Hippocampal formation (tissue), 2 donors: ENCODE results near the gene ARHGEF16.
A peak's percentile ranks its signal among the peaks of the same experiment; 100 is the strongest.

ENCODE experiments used
- DNase-seq, 2 donors: peaks; one replicate each; lab custom pipeline; 2025; lab: John Stamatoyannopoulos, UW

Gene ARHGEF16

DNA sequence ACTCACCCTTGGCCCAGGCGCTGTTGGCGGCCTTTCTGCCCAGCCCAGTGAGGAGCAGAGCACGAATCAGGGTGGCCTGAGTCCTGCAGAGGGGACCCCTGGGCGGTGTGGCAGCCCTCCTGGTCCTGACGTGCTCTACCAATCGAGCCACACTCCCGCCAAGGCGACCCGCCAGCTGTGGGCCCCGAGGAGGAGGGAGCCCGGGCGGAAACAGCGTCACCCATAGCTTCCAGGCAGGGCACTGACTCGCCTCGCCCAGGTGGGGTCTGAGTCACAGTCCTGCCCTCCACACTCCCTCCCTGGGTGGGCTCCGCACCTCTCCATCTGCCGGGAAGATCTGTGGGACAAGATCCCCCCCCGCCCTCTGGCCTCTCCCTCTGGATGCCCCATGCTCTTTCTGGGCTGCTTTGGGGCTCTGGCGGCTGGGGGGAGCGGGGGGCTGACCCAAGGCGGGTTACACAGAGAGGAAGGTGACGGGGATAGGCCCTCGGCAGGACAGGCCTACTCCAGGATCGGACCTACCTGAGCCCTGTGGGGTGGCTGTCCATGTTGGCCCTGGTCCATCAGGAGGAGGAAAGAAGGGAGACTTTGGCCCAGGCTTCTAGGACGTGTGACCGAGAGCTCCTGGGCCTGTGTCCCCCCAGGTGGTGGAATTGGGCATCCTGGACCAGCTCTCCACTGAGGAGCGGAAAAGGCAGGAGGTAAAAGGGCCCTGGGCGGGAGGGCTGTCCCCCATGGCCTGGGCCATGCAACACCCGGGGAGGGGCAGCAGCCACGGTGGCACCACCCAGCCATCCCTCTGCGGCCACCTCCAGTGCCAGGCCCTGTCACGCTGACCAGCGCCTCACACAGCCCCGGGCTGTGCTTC, 14.0 kb downstream of the ARHGEF16 start:
- DNase-seq: no peak

DNA sequence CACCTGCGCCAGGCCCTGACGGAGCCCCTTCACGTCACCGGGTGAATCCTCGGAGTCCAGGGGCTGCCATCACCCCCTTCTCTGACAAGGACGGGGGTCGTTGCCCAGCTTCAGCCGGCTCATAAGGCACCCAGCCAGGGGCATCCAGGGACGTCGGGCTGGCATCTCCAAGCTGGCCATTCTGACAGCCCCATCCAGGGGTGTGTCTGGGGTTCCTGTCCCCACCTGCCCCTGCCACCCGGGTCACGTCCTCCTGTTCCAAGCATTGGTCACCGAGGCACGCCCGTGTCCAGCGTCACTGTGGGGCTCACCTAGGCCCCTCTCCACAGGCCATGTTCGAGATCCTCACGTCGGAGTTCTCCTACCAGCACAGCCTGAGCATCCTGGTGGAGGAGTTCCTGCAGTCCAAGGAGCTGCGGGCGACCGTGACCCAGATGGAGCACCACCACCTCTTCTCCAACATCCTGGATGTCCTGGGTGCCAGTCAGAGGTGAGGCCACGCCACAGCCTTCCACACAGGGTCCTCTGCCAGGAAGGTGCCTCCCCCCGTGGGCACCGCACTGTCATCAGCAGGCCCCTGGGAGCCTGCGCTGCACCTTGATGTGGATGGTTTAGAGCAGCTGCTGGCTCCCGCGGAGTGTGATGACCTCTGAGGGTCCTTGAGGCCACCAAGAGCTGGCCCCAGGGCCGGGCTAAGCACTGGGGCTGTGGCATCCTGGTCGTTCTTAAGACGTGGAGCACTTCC, 14.8 kb downstream of the ARHGEF16 start:
- DNase-seq: no peak

GRCh38 chr1:3469849-3470649, 15.6 kb downstream of the ARHGEF16 start:
- DNase-seq: no peak

DNA sequence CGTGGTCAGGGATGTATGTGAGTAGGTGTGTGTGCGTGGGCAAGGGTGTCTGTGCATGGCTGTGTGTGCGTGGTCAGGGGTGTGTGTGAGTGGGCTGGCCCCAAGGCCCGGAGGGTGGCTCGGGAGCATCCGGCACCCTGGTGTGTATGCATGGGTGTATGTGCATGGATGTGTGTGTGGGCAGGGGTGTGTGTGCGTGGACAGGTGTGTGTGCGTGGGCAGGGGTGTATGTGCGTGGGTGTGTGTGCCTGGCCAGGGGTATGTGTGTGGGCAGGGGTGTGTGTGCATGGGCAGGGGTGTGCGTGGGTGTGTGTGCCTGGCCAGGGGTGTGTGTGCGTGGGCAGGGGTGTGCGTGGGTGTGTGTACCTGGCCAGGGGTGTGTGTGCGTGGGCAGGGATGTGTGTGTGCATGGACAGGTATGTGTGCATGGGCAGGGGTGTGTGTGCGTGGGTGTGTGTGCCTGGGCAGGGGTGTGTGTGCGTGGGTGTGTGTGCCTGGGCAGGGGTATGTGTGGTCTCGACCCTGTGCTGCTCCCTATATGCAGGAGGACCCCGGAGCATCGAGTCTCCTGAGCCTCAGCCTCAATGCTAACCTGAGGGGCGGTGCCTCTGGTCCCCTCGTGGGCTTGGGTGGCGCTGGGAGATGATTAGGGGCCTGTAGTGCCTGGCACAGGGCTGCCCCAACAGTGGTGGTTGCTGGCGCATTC, 16.3 kb downstream of the ARHGEF16 start:
- no peak for DNase-seq

DNA sequence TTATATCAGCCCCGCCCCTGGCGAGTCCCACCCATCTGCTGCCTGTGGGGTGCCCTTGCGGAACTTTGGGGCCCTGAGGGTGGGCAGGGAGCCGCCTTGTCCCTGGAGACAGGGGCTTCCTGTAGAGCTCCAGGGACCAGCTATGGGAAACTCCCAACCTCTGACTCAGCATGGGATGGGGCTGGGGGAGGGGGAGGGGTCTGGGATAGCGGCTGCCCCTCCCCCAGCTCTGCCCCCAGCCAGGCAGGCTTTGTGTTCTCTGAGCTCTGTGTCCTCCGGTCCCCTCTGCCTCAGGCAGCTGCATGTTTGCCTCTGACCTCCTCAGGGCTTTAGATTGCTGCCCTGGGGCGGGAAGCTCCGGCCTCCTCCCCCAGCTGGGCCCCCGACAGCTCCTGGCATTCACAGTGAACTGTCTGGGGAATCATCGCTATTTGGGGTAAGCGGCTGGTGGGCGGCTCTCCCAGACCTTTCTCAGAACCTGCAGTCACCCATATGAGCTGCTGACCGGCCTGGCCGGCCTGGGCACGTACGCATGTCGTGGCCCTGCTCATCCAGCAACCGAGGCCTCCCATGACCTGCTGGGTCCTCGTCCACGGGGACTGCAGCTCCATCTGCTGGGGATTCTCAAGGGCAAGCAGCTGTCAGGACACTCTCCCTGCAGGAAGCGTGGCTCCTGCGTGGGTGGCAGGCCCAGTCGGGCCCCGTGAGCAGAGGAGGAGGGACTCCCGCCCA, 17.1 kb downstream of the ARHGEF16 start:
- peak in 1 of 2 donors; percentile 23 for DNase-seq

GRCh38 chr1:3472088-3472850, 17.8 kb downstream of the ARHGEF16 start:
- no peak for DNase-seq

- DNase-seq: no peak
Measured at GRCh38 chr1:3472906-3473305, 18.4 kb downstream of the ARHGEF16 start.

- no peak for DNase-seq
Measured at GRCh38 chr1:3473381-3473844, 18.9 kb downstream of the ARHGEF16 start.

DNA sequence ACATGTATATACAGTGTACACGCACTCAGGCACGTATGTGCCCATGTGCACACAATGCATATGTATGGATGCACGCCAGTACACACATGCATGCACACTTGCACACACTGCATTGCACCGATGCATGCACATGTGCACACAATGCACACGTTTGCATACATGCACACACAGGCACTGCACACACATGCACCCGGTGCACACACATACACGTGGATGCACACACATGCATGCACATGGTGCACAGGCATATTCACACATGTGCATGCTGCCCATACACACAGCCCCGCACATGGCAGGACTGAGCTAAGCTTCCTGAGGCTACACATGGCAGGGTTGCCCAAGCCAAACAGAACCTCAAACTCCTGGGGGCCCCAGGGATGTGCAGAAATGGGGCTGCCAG, 19.6 kb downstream of the ARHGEF16 start:
- no peak for DNase-seq

DNA sequence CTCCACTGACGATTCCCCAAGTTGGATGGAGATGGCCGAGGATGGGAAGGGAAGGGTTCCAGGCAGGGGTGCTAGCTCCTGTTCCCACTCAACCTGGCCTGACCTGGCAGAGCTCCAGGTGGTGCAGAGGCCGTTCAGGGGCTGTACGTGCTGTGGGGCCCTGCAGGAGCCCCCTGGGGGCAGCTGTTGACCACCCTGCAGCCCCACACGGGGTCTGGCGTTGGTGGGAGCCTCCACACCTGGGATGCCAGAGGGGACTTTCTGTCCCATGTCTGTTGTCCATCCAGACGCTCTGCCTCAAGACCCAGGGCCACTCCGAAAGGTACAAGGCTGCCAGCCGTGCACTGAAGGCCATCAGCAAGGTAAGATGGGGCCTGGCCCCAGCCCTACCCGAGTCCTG, 20.0 kb downstream of the ARHGEF16 start:
- DNase-seq: no peak

- DNase-seq: no peak
Measured at GRCh38 chr1:3475839-3476573, 21.5 kb downstream of the ARHGEF16 start.

DNA sequence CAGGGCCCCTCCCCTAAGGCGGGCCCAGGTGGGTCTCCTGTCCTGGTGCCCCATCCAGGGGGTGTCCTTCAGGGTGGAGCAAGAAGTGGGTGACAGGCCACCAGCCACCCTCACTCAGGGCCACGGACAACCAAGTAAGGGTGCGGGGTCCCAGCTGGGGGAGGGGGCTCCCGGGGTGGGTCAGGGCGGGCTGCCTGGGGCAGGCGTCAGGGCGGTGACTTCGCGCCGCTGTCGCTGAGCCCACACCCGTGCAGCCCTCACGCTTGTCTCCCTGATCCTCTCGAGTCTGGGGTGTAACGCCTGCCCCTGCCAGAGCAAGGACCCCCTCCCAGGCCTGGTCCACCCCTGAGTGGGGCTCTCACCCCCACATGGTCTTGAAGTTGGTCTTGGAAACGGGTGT, 22.2 kb downstream of the ARHGEF16 start:
- no peak for DNase-seq

GRCh38 chr1:3477241-3477995, 23.0 kb downstream of the ARHGEF16 start:
- no peak for DNase-seq

DNA sequence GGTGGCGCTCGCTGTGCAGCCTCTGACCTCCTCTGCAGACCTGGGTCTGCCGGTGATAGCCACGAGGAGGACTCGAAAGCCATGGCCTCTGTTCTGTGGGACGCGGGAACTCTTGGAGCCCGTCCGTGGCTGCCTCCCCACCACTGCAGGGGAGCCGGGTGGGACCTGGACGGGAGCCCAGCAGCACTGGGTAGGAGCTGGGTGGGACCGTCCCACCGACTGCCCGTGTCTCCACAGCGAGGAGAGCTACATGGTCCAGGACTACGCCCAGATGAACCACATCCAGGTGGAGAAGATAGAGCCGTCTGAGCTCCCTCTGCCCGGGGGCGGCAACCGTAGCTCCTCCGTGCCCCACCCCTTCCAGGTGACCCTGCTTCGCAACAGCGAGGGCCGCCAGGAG, 23.7 kb downstream of the ARHGEF16 start:
- DNase-seq: no peak

- DNase-seq: no peak
Measured at GRCh38 chr1:3479511-3480368, 25.3 kb downstream of the ARHGEF16 start.

DNA sequence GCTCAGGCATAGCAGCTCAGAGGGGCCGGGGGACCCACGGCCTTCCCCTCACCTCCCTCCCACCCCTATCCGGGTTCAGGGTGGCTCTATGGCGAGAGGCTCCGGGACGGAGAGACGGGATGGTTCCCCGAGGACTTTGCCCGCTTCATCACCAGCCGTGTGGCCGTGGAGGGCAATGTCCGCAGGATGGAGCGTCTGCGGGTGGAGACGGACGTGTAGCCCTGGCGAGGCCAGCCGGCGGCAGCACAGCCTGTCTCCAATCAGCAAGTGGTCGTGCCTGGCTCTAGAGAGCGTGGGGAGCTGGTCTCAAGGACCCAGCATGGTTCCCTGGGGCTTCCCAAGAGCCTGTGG, 25.9 kb downstream of the ARHGEF16 start:
- DNase-seq: no peak

DNA sequence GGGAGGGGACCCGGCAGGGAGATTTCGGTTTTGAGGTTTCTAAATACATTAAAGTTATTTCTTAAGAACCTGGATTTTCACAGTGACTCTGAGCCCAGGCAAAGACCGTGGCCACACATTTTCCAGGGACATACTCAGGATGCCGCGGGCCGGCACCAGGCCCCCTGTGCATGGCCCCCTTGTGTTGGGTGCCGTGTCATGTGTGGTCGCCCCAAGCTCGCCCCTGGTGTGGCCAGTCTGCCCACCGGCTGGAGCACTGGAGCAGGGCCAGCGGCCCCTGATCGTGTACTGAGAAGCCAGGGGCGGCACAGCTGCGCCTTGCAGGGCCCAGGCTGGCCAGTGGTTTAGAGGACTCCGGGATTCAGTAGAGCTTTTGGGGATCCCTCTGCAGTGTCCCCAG, 26.6 kb downstream of the ARHGEF16 start:
- DNase-seq: no peak

DNA sequence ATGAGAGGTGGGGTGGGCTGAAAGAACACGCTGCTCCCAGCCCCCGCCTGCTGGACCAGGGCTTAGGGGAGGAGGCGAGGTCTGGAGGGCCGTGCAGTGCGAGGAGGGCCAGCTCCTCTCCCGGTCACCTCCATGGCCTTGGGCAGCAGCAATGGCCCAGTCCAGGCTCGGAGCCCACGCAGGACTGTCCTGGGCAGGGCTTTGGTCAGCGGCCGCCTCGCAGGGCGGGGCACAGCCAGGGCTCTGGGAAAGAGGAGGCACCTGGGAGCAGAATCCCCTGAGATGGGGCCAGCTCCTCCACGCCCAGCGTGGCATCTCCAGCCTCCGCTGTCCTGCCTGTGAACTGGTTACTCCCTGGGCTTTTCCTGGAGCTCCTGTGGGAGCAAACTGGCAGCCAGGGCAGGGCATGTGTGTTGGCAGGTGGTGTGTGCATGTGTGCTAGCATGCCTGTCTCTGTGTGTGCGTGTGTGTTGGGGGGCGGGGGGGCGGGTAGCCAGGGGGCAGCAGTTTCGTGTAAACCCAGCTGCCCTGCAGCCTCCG, 27.4 kb downstream of the ARHGEF16 start:
- no peak for DNase-seq
